GM12878 (cell line): ENCODE results near the gene GAMT. TPM values are rescaled to one million over a fixed set of nuclear protein-coding genes. Genes with fewer than 3 reads are reported as not detected.

ENCODE experiments used
- ATAC-seq: fragments of 200-7000 bp; cut with Tn5 transposase; 3 replicates; pipeline ENCODE4 v1.9.1; 2020; ENCODE audit warnings: mild to moderate bottlenecking, moderate library complexity
- BruUV-seq: library from RNA; stranded (reverse); fragments of 400-500 nt; replicated peaks from 2 replicates; lab custom pipeline; 2021; lab: Mats Ljungman, UMichigan
- CTCF ChIA-PET: fragments of 300-600 bp; sonication (Branson Sonifier 250); formaldehyde crosslinking; extraction: SDS; loops from one replicate; lab custom pipeline; 2021; ENCODE audit warnings: inconsistent platforms; lab: Yijun Ruan, JAX
- POLR2A ChIA-PET: fragments of 350-600 bp; formaldehyde crosslinking; extraction: SDS; loops from one replicate; lab custom pipeline; 2021; ENCODE audit warnings: inconsistent platforms; lab: Charles Lee
- RAD21 ChIA-PET: fragments of 300-600 bp; sonication (Branson Sonifier 250); formaldehyde crosslinking; loops from one replicate; lab custom pipeline; 2023; ENCODE audit warnings: antibody characterized with exemption; ENCODE audit not compliant: unreplicated experiment; lab: Charles Lee
- SMC1A ChIA-PET: fragments of 300-600 bp; sonication (Branson Sonifier 250); formaldehyde crosslinking; loops from one replicate; lab custom pipeline; 2023; ENCODE audit not compliant: unreplicated experiment, uncharacterized antibody; lab: Charles Lee
- DNase-seq: peaks from one replicate; pipeline ENCODE4 v3.0.0-alpha.2; 2011; ENCODE audit warnings: low read depth, low spot score
- FAIRE-seq: peaks from 3 replicates; lab custom pipeline; 2011; peaks lifted over from hg19 to GRCh38; lab: Jason Lieb, UNC
- H2AFZ ChIP-seq: 2 replicates; pipeline ENCODE4 v1.6.0; 2011; ENCODE audit warnings: low read depth, low read length, control low read depth; ENCODE audit not compliant: control insufficient read depth
- H3K27ac ChIP-seq: 2 replicates; pipeline ENCODE4 v1.5.1; 2011; ENCODE audit warnings: control low read depth; ENCODE audit not compliant: control insufficient read depth, insufficient read depth
- H3K27me3 ChIP-seq, 2 experiments: replicated peaks in 1 of 2; 2 replicates each; pipeline versions ENCODE4 v1.6.0 to v1.6.1; 2011; ENCODE audit warnings: low read length in 1 of 2; ENCODE audit not compliant: control insufficient read depth in 2 of 2, insufficient read depth in 2 of 2
- H3K36me3 ChIP-seq, 2 experiments: 2 replicates each; pipeline ENCODE4 v1.5.1; 2011; ENCODE audit warnings: low read length in 1 of 2; ENCODE audit not compliant: control insufficient read depth in 2 of 2, insufficient read depth in 2 of 2
- H3K4me1 ChIP-seq: 2 replicates; pipeline ENCODE4 v1.6.1; 2011; ENCODE audit warnings: mild to moderate bottlenecking, low read length, moderate library complexity, mixed read lengths; ENCODE audit not compliant: control insufficient read depth, insufficient read depth
- H3K4me2 ChIP-seq: 2 replicates; pipeline ENCODE4 v1.6.0; 2011; ENCODE audit warnings: control low read depth; ENCODE audit not compliant: control insufficient read depth, insufficient read depth
- H3K4me3 ChIP-seq: fragments of 200-600 bp; sonication (generic); 2 replicates; pipeline ENCODE4 v1.5.1; 2016
- H3K79me2 ChIP-seq: 2 replicates; pipeline ENCODE4 v1.6.0; 2011; ENCODE audit warnings: low read length; ENCODE audit not compliant: control insufficient read depth, insufficient read depth
- H3K9ac ChIP-seq: 2 replicates; pipeline ENCODE4 v1.8.0; 2011; ENCODE audit warnings: low read length, control low read depth, mixed read lengths; ENCODE audit not compliant: control insufficient read depth, insufficient read depth
- H3K9me3 ChIP-seq: replicated peaks from 3 replicates; pipeline ENCODE4 v1.5.1; 2011; ENCODE audit warnings: mild to moderate bottlenecking, low read length; ENCODE audit not compliant: control insufficient read depth, insufficient read depth
- H4K20me1 ChIP-seq: 2 replicates; pipeline ENCODE4 v1.6.0; 2011; ENCODE audit not compliant: control insufficient read depth, insufficient read depth
- ATF3 ChIP-seq: IDR thresholded peaks from 2 replicates; pipeline ENCODE4 v1.6.1; 2011; ENCODE audit warnings: low read depth, mild to moderate bottlenecking, low read length, moderate library complexity, borderline replicate concordance; ENCODE audit errors: extremely low read depth
- BHLHE40 ChIP-seq, 2 experiments: fragments of 450-650 bp in 1 of 2; IDR thresholded peaks; 2 replicates each; pipeline ENCODE4 v1.6.1; 2011 to 2017; ENCODE audit warnings: low read depth in 2 of 2, borderline replicate concordance in 1 of 2, improper control_type of control experiment in 1 of 2, low read length in 1 of 2, mild to moderate bottlenecking in 1 of 2
- EGR1 ChIP-seq, 2 experiments: IDR thresholded peaks; 1 replicate in 1 of 2; 2 replicates in 1 of 2; pipeline ENCODE4 v1.6.1; 2011 to 2012; ENCODE audit warnings: low read depth in 2 of 2, low read length in 2 of 2, borderline replicate concordance in 1 of 2, mild to moderate bottlenecking in 1 of 2, moderate library complexity in 1 of 2
- GATAD2B ChIP-seq: fragments of 450-650 bp; conservative IDR thresholded peaks from 2 replicates; pipeline ENCODE4 v1.6.1; 2017; ENCODE audit warnings: low read depth, mild to moderate bottlenecking, moderate library complexity
- IKZF1 ChIP-seq: fragments of 450-650 bp; conservative IDR thresholded peaks from 2 replicates; pipeline ENCODE4 v1.6.1; 2017; ENCODE audit warnings: antibody characterized with exemption, mild to moderate bottlenecking
- IKZF2 ChIP-seq, 2 experiments: fragments of 450-650 bp; IDR thresholded peaks; 2 replicates each; pipeline ENCODE4 v1.6.1; 2017; ENCODE audit warnings: mild to moderate bottlenecking in 2 of 2, moderate library complexity in 2 of 2
- MLLT1 ChIP-seq: fragments of 450-650 bp; IDR thresholded peaks from 2 replicates; pipeline ENCODE4 v1.6.1; 2016; ENCODE audit warnings: mild to moderate bottlenecking
- NR2C1 ChIP-seq: fragments of 450-650 bp; IDR thresholded peaks from 2 replicates; pipeline ENCODE4 v1.6.1; 2017; ENCODE audit warnings: antibody characterized with exemption, mild to moderate bottlenecking, moderate library complexity
- POLR2A ChIP-seq: IDR thresholded peaks from 2 replicates; pipeline ENCODE4 v1.6.1; 2011; ENCODE audit warnings: low read depth, mild to moderate bottlenecking, low read length
- RUNX3 ChIP-seq: IDR thresholded peaks from 2 replicates; pipeline ENCODE4 v1.6.1; 2012; ENCODE audit warnings: low read length, inconsistent platforms
- SMAD1 ChIP-seq: fragments of 450-650 bp; IDR thresholded peaks from 2 replicates; pipeline ENCODE4 v1.6.1; 2018; ENCODE audit warnings: mild to moderate bottlenecking, low read depth; ENCODE audit not compliant: partially characterized antibody
- SMARCA5 ChIP-seq: fragments of 450-650 bp; IDR thresholded peaks from 2 replicates; pipeline ENCODE4 v1.6.1; 2017; ENCODE audit warnings: mild to moderate bottlenecking
- WGBS: methylation state at CpG from one replicate; pipeline ENCODE4 v1.1.6; 2016; ENCODE audit warnings: low lambda C conversion rate; ENCODE audit not compliant: insufficient replicate concordance, insufficient coverage; ENCODE audit errors: missing lambda C conversion rate; 5-methylcytosine and 5-hydroxymethylcytosine counted together
- in situ Hi-C: fragments of 300-500 bp; cut with MboI; formaldehyde crosslinking; loops from 9 replicates; pipeline ENCODE4 v1.14.3; 2018; ENCODE audit warnings: mixed read lengths
- intact Hi-C: fragments of 100-400 bp; cut with micrococcal nuclease; formaldehyde crosslinking; loops from one replicate; pipeline ENCODE4 v1.14.2; 2022; ENCODE audit not compliant: unreplicated experiment
- polyA plus RNA-seq, 11 experiments: library from polyadenylated mRNA; depleted of rRNA in 4 of 11; unstranded in 6 of 11; stranded (reverse) in 5 of 11; fragments of >200 nt; fragmentation: Nextera tagmentation in 4 of 11; fragmentation: Illumina TruSeq in 1 of 11; extraction: Ambion mirVana in 4 of 11; extraction: Trizol in 1 of 11; gene quantifications; 1 replicate in 1 of 11; 2 replicates in 10 of 11; pipeline versions ENCODE4 v1.2.1 to v1.2.3, GENCODE V29; 2011 to 2016; ENCODE audit warnings: inconsistent platforms in 2 of 11, missing spikeins in 2 of 11, low read depth in 1 of 11
- total RNA-seq, 4 experiments: library from RNA; depleted of rRNA in 3 of 4; stranded (reverse); fragments of >200 nt in 3 of 4; fragmentation: Illumina TruSeq in 1 of 4; extraction: Trizol in 1 of 4; gene quantifications; 2 replicates each; pipeline versions ENCODE4 v1.2.1 to v1.2.3, GENCODE V29; 2013 to 2021

GAMT gene
- total and polyA plus RNA-seq, 10 of the 15 experiments (the other 5 are each of a cell fraction or from before 2014, with no cell fraction given) = 1.6 to 131 (median 38.8) TPM

- no peak for DNase-seq
- Histone ChIP-seq H3K4me1 (peaks cover 6% of the 10 kb centered on the region; the same call in 1 of the 2 replicates), H3K27ac (no peak overlapping the region), H3K4me3 (peak overlapping the region; percentile 90), H3K79me2 (peaks cover 9% of the 10 kb centered on the region), H3K36me3 (peaks cover 2 to 4% of the 10 kb centered on the region in 2 experiments; a peak in 2 of 4 replicates), H3K9ac (peak overlapping the region; percentile 66), H3K4me2 (peak overlapping the region; percentile 97), H2AFZ (peak overlapping the region; percentile 56), H3K9me3 (no peaks in the 10 kb centered on the region), H4K20me1 (no peaks in the 10 kb centered on the region; the same call in 1 of the 2 replicates), H3K27me3 (no peaks in the 10 kb centered on the region)
- intact Hi-C loops (no loop called here), in situ Hi-C loops (no loop called here)
- ChIA-PET RAD21 (interaction anchor here (1.0 kb wide), 1 partner anchor 28 kb away, joined by 5 read pairs; the partner anchor contains the start of gene NDUFS7), CTCF (no interaction called here), POLR2A (interaction anchor here (0.9 to 1.3 kb wide), 3 partner anchors 9 to 111 kb away, joined by 3 to 4 read pairs (median 3); no protein-coding TSS in a partner anchor), SMC1A (interaction anchor here (1.4 kb wide), 1 partner anchor 16 kb away, joined by 4 read pairs; no protein-coding TSS in a partner anchor)
- BruUV-seq = no TSS peak
- TF ChIP-seq MLLT1 (no peak), IKZF2 (IDR thresholded peaks at IDR 0.05) (no peak), RUNX3 (no peak), POLR2A (peak; percentile 12; the same call in 1 of the 2 replicates), NR2C1 (peak; percentile 25; the same call in 1 of the 2 replicates), SMAD1 (no peak), BHLHE40 (IDR thresholded peaks at IDR 0.05; ENCODE audit: borderline replicate concordance in 1 of 2, low read depth in 2 of 2, low read length in 1 of 2) (0 out of 4 replicates have a peak, but pooled peaks of 1 of the 2 experiments have one; percentile 34), EGR1 (IDR thresholded peaks at IDR 0.05; ENCODE audit: borderline replicate concordance in 1 of 2, low read depth in 2 of 2, low read length in 2 of 2) (0 out of 3 replicates have a peak, but pooled peaks of 1 of the 2 experiments have one; percentile 50), SMARCA5 (peak; percentile 36; the same call in 1 of the 2 replicates), GATAD2B (0 out of 2 replicates have a peak, but pooled peaks have one; percentile 24), IKZF1 (peak; percentile 16; the same call in 1 of the 2 replicates), ATF3 (no peak)
- no peak for FAIRE-seq
- 2% methylated on average over 23 of the region's 61 CpGs for WGBS
- peak; percentile 56 for ATAC-seq
These were observed 46.3 kb downstream of the GAMT start for GRCh38 chr19:1354970-1355567.
